B cell (primary cell): ENCODE results near the gene COG5. TPM values are rescaled to one million over a fixed set of nuclear protein-coding genes. Genes with fewer than 3 reads are reported as not detected.

Experiments
- ATAC-seq: fragments of 200-7000 bp; cut with Tn5 transposase; one replicate; pipeline ENCODE4 v1.10.0; 2021; ENCODE audit warnings: low read depth, mild to moderate bottlenecking, moderate number of reproducible peaks, moderate library complexity
- CTCF ChIA-PET: fragments of 350-600 bp; sonication (Branson Sonifier 250); formaldehyde crosslinking; loops from one replicate; lab custom pipeline; 2021; ENCODE audit warnings: antibody characterized with exemption, inconsistent platforms; lab: Charles Lee
- POLR2A ChIA-PET: fragments of 350-600 bp; sonication (Branson Sonifier 250); formaldehyde crosslinking; loops from one replicate; lab custom pipeline; 2021; ENCODE audit warnings: antibody characterized with exemption; lab: Charles Lee
- DNase-seq: peaks from one replicate; pipeline ENCODE4 v3.0.0; 2013
- H2AFZ ChIP-seq: 2 replicates; pipeline ENCODE4 v1.6.1; 2012; ENCODE audit warnings: mild to moderate bottlenecking, low read depth, low read length; ENCODE audit not compliant: insufficient read depth, poor library complexity, severe bottlenecking
- H3K27ac ChIP-seq, 2 donors: 1 replicate in 1 of 2; 2 replicates in 1 of 2; pipeline ENCODE4 v1.5.1; 2012 to 2013; ENCODE audit warnings: low read length in 2 of 2, mild to moderate bottlenecking in 2 of 2, moderate library complexity in 1 of 2
- H3K27me3 ChIP-seq, 4 experiments: fragments of 200-600 bp in 1 of 4; sonication (generic) in 1 of 4; replicated peaks in 1 of 4; 1 replicate in 2 of 4; 2 replicates in 2 of 4; pipeline versions ENCODE4 v1.6.1 to v1.7.0; 2013 to 2016; ENCODE audit warnings: low read length in 3 of 4, mild to moderate bottlenecking in 2 of 4, mixed read lengths in 1 of 4, moderate library complexity in 1 of 4; ENCODE audit not compliant: insufficient read depth in 4 of 4, control insufficient read depth in 3 of 4; ENCODE audit errors: control extremely low read depth in 1 of 4
- H3K36me3 ChIP-seq, 2 experiments: replicated peaks in 1 of 2; 1 replicate in 1 of 2; 2 replicates in 1 of 2; pipeline versions ENCODE4 v1.6.1 to v1.7.1; 2013; ENCODE audit warnings: low read length in 1 of 2; ENCODE audit not compliant: insufficient read depth in 2 of 2, control insufficient read depth in 1 of 2; ENCODE audit errors: control extremely low read depth in 1 of 2, extremely low read depth in 1 of 2
- H3K4me1 ChIP-seq, 2 donors: fragments of 200-600 bp in 1 of 2; sonication (generic) in 1 of 2; 1 replicate in 1 of 2; 2 replicates in 1 of 2; pipeline versions ENCODE4 v1.5.1 to v1.6.1; 2013 to 2017; ENCODE audit warnings: low read length in 2 of 2; ENCODE audit not compliant: control insufficient read depth in 2 of 2, insufficient read depth in 2 of 2
- H3K4me2 ChIP-seq: replicated peaks from 2 replicates; pipeline ENCODE3; 2012; ENCODE audit warnings: mild to moderate bottlenecking, low read depth, low read length; ENCODE audit not compliant: poor library complexity, severe bottlenecking
- H3K4me3 ChIP-seq, 5 experiments: fragments of 200-600 bp in 1 of 5; sonication (generic) in 1 of 5; 1 replicate in 3 of 5; 2 replicates in 2 of 5; pipeline versions ENCODE4 v1.5.1 to v1.7.0; 2011 to 2016; ENCODE audit warnings: low read length in 4 of 5, mild to moderate bottlenecking in 4 of 5, low read depth in 2 of 5, control low read depth in 1 of 5, moderate library complexity in 1 of 5; ENCODE audit not compliant: insufficient read depth in 1 of 5; ENCODE audit errors: control extremely low read depth in 1 of 5, extremely low read depth in 1 of 5
- H3K79me2 ChIP-seq: fragments of 200-600 bp; sonication (generic); one replicate; pipeline ENCODE4 v1.6.0; 2016; ENCODE audit warnings: low read length; ENCODE audit not compliant: control insufficient read depth, insufficient read depth
- H3K9ac ChIP-seq: fragments of 200-600 bp; sonication (generic); 2 replicates; pipeline ENCODE4 v1.6.1; 2017; ENCODE audit warnings: mild to moderate bottlenecking, low read length, moderate library complexity
- H3K9me3 ChIP-seq, 3 donors: one replicate each; pipeline versions ENCODE4 v1.6.1 to v1.7.1; 2013; ENCODE audit warnings: low read length in 2 of 3; ENCODE audit not compliant: control insufficient read depth in 2 of 3, insufficient read depth in 1 of 3; ENCODE audit errors: control extremely low read depth in 1 of 3
- H4K20me1 ChIP-seq: 2 replicates; pipeline ENCODE4 v1.6.0; 2012; ENCODE audit warnings: mild to moderate bottlenecking, low read length; ENCODE audit not compliant: insufficient read depth, control insufficient read depth, poor library complexity, severe bottlenecking
- H3K27ac Mint-ChIP-seq: one replicate; pipeline ENCODE4 v1.8.0; 2021; ENCODE audit warnings: mixed read lengths
- H3K27me3 Mint-ChIP-seq: one replicate; pipeline ENCODE4 v1.8.0; 2021; ENCODE audit warnings: mixed read lengths
- H3K4me1 Mint-ChIP-seq: one replicate; pipeline ENCODE4 v1.8.0; 2021; ENCODE audit warnings: mixed read lengths
- H3K4me3 Mint-ChIP-seq: one replicate; pipeline ENCODE4 v1.8.0; 2021; ENCODE audit warnings: mixed read lengths
- H3K9me3 Mint-ChIP-seq: one replicate; pipeline ENCODE4 v1.8.0; 2022; ENCODE audit warnings: mixed read lengths; ENCODE audit not compliant: insufficient read depth
- CTCF ChIP-seq: fragments of 200-600 bp; IDR thresholded peaks from one replicate; pipeline ENCODE4 v1.8.0; 2022; ENCODE audit warnings: antibody characterized with exemption, mild to moderate bottlenecking
- EZH2 ChIP-seq: IDR thresholded peaks from 2 replicates; pipeline ENCODE4 v1.6.1; 2012; ENCODE audit warnings: borderline replicate concordance, low read depth, mild to moderate bottlenecking, moderate library complexity, low read length; ENCODE audit not compliant: insufficient read depth, poor library complexity, severe bottlenecking
- WGBS: methylation state at CpG from one replicate; pipeline ENCODE4 v1.1.5; 2013; ENCODE audit warnings: missing lambda C conversion rate; ENCODE audit not compliant: insufficient coverage; 5-methylcytosine and 5-hydroxymethylcytosine counted together
- intact Hi-C: fragments of 100-400 bp; cut with micrococcal nuclease; formaldehyde crosslinking; loops from one replicate; pipeline ENCODE4 v1.10.0; 2022
- polyA plus RNA-seq: library from polyadenylated mRNA; depleted of rRNA; stranded (reverse); fragments of >200 nt; gene quantifications from 2 replicates; pipeline ENCODE4 v1.2.3, GENCODE V29; 2012
- total RNA-seq, 2 donors: library from RNA; stranded (reverse); fragments of 120-200 nt in 1 of 2; gene quantifications; 1 replicate in 1 of 2; 2 replicates in 1 of 2; pipeline versions ENCODE4 v1.2.3 to v1.2.4, GENCODE V29; 2013 to 2022

The COG5 gene
- total and polyA plus RNA-seq, 2 donors (not counting 1 experiment from before 2014, with no cell fraction given), result 7.0 to 73.0 TPM

- Histone ChIP-seq H3K9me3 (no peaks in the 10 kb centered on the region), H3K9ac (no peak overlapping the region), H3K4me3 (no peak overlapping the region), H3K79me2 (no peaks in the 10 kb centered on the region), H2AFZ (no peak overlapping the region), H3K4me2 (no peak overlapping the region), H3K27ac (no peak overlapping the region), H3K27me3 (no peaks in the 10 kb centered on the region), H4K20me1 (no peaks in the 10 kb centered on the region), H3K4me1 (no peaks in the 10 kb centered on the region), H3K36me3 (peaks cover 0 to 3% of the 10 kb centered on the region in 2 experiments)
- Mint-ChIP-seq H3K4me1 (no peaks in the 10 kb centered on the region), H3K4me3 (no peak overlapping the region), H3K27me3 (no peaks in the 10 kb centered on the region), H3K9me3 (no peaks in the 10 kb centered on the region), H3K27ac (no peak overlapping the region)
- ATAC-seq, result no peak
- DNase-seq, result no peak
- CTCF ChIA-PET, result no interaction called here
- TF ChIP-seq EZH2 (no peak), CTCF (no peak)
- intact Hi-C loops, result no loop called here
- WGBS, result no CpG with 5 or more reads among the region's 4 CpGs
- POLR2A ChIA-PET, result interaction anchor here (0.6 kb wide), 1 partner anchor 763 kb away, joined by 3 read pairs; no protein-coding TSS in a partner anchor
Measured at GRCh38 chr7:107255602-107256001, 308.1 kb downstream of the COG5 start.

DNA sequence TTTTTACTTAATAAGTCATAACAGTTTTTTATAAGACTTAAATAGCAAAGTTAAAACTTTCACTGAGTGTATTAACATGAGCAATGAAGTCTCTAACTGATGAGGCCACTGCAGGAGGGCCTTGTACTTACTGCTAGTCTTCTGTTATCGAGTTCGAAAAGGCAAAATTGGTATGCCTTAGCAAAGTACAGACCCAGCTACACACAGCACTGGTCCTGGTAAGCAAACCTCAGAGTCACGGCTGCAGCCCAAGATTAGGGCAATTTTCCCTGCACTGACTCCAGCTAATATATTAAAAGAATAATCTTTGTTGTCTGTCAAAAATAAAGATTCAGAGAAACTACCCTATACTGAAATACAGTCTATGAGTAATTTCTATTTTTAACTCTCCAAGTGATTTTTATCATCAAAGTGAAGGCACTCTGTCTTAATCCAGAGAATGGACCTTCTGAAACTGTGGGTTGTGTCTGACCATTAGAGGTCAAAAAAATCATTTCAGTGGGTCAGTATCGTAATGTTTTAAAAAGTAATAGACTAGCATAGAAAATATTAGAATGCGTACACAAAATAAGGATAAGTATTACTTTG is 309.2 kb downstream of the COG5 start:
- H3K27ac Mint-ChIP-seq, result no peak overlapping the region
- ChIA-PET CTCF (no interaction called here), POLR2A (no interaction called here)
- Histone ChIP-seq H3K4me2 (no peak overlapping the region), H4K20me1 (no peaks in the 10 kb centered on the region), H3K36me3 (peaks cover 3 to 4% of the 10 kb centered on the region in 2 experiments), H3K4me3 (no peak overlapping the region), H2AFZ (no peak overlapping the region), H3K27ac (no peak overlapping the region), H3K79me2 (no peaks in the 10 kb centered on the region), H3K9ac (no peak overlapping the region), H3K4me1 (no peaks in the 10 kb centered on the region), H3K9me3 (no peaks in the 10 kb centered on the region), H3K27me3 (no peaks in the 10 kb centered on the region)
- 100% methylated on average over 2 of the region's 5 CpGs for WGBS
- H3K4me3 Mint-ChIP-seq, result no peak overlapping the region
- H3K4me1 Mint-ChIP-seq, result no peaks in the 10 kb centered on the region
- no peak for TF ChIP-seq CTCF
- ATAC-seq (no peak), DNase-seq (no peak)
- H3K27me3 Mint-ChIP-seq, result no peaks in the 10 kb centered on the region
- intact Hi-C loops, result no loop called here
- H3K9me3 Mint-ChIP-seq, result no peaks in the 10 kb centered on the region
